Immature natural killer cell (primary cell): ENCODE data around the gene PKDREJ. TPM values are rescaled to one million over a fixed set of nuclear protein-coding genes. Genes with fewer than 3 reads are reported as not detected.
A peak's percentile ranks its signal among the peaks of the same experiment; 100 is the strongest.
"Not testable (repeated sequence)": the region's sequence is repeated elsewhere in the genome, so short reads cannot be mapped to it uniquely, and the experiment has no call there.

Source experiments
- DNase-seq, 3 donors: peaks; one replicate each; pipeline ENCODE4 v3.0.0; 2022; ENCODE audit warnings: mixed read lengths in 1 of 3
- H3K27ac Mint-ChIP-seq, 6 donors: one replicate each; pipeline ENCODE4 v1.8.0; 2020; ENCODE audit warnings: mixed read lengths in 6 of 6, mild to moderate bottlenecking in 5 of 6, inconsistent platforms in 4 of 6, moderate library complexity in 3 of 6
- H3K27me3 Mint-ChIP-seq, 3 donors: one replicate each; pipeline ENCODE4 v1.8.0; 2020 to 2021; ENCODE audit warnings: low read depth in 3 of 3, mild to moderate bottlenecking in 3 of 3, mixed read lengths in 3 of 3, moderate library complexity in 3 of 3, inconsistent platforms in 1 of 3
- H3K36me3 Mint-ChIP-seq, 3 donors: one replicate each; pipeline ENCODE4 v1.8.0; 2020; ENCODE audit warnings: mixed read lengths in 3 of 3, inconsistent platforms in 2 of 3, mild to moderate bottlenecking in 2 of 3
- H3K4me1 Mint-ChIP-seq, 2 donors: one replicate each; pipeline ENCODE4 v1.8.0; 2020; ENCODE audit warnings: inconsistent platforms in 2 of 2, mild to moderate bottlenecking in 2 of 2, mixed read lengths in 2 of 2, moderate library complexity in 1 of 2
- H3K4me3 Mint-ChIP-seq, 5 donors: one replicate each; pipeline ENCODE4 v1.8.0; 2020; ENCODE audit warnings: mild to moderate bottlenecking in 5 of 5, mixed read lengths in 5 of 5, inconsistent platforms in 3 of 5, moderate library complexity in 3 of 5
- H3K9me3 Mint-ChIP-seq, 6 donors: one replicate each; pipeline ENCODE4 v1.8.0; 2020; ENCODE audit warnings: mild to moderate bottlenecking in 6 of 6, mixed read lengths in 6 of 6, inconsistent platforms in 4 of 6, moderate library complexity in 3 of 6
- polyA plus RNA-seq, 3 donors: library from polyadenylated mRNA; unstranded; fragments of 300-500 nt; fragmentation: Illumina TruSeq; gene quantifications; one replicate each; pipeline ENCODE4 v1.2.3, GENCODE V29; 2021

PKDREJ gene
- polyA plus RNA-seq, 3 donors from 2014 or later: 0.20 to 0.59 TPM; not detected in 1

DNA sequence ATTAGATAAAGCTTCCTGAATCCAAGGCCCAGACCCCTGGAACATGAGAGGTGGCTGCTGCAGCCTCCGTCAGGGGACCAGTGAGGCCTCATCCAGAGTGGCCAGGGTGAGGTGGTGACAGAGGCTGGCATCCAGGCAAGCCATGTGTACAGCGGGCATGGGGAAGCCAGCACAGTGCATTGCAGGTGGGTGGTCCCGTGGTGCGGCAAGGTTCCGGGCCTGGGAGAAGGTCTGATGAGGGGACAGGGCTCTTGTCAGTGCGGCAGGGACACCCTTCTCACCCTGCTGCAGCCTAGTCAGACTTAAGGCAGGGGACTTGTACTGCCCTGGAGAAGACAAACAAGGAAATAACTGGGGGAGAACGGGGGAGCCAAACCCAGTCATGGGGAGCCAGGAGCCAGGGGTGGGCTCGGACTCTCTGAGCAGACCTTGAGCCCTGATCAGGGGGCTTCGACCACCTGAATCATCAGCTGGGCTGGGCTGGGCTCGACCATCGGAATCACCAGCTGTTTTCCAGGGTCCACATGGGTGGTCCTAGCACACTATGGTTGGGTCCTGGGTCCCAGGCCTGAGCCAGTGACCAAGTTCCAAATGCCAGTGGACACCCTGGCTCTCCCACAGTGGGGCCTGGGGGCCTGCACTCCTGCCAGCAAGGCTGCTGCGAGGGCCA is 9.8 kb upstream of the PKDREJ start:
- H3K4me1 Mint-ChIP-seq: peaks cover 52 to 56% of the 10 kb centered on the region in 2 donors
- DNase-seq: no peak
- peaks cover 18 to 45% (median 38%) of the 10 kb centered on the region in 3 donors for H3K36me3 Mint-ChIP-seq
- H3K4me3 Mint-ChIP-seq: no peak overlapping the region
- peak overlapping the region in 2 of 6 donors; percentile 34 to 40 for H3K27ac Mint-ChIP-seq
- no peaks in the 10 kb centered on the region for H3K9me3 Mint-ChIP-seq
- H3K27me3 Mint-ChIP-seq: peaks cover 0 to 7% (median 0%) of the 10 kb centered on the region in 3 donors

DNA sequence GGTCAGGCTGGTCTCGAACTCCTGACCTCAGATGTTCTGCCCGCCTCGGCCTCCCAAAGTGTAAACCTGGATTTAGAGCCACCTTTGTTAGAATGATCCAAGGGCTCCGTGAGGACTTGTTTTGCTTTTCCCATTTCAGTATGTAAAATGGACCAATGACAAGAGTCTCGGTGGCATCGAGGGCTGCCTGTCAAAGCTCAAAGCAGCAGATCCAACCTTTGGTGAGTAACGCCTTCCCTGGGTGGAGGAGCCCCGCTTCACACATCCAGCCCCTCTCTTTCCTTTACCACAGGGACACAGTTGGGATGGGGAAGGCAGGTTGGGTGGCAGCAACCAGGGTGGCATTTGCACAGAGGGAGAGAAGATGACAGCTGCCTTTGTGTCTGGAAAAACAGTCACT is 9.1 kb upstream of the PKDREJ start:
- peak overlapping the region in 1 of 6 donors; percentile 34 for H3K27ac Mint-ChIP-seq
- peaks cover 50 to 54% of the 10 kb centered on the region in 2 donors for H3K4me1 Mint-ChIP-seq

DNA sequence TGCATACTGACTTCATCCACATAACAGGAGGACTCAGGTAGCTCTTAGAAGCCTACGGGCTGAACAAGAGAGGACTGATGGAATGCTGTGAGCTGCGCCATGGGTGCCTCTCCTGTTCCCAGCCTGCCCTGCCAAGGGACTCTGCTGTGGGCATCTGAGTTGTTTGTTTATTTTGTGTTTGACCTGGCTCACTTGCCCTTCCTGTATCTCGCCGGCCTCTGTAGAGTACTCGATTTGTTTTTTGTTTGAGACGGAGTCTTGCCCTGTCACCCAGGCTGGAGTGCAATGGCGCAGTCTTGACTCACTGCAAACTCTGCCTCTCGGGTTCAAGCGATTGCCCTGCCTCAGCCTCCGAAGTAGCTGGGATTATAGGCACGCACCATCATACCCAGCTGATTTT is 6.4 kb upstream of the PKDREJ start:
- DNase-seq: no peak
- Mint-ChIP-seq H3K27ac (peak overlapping the region in 5 of 6 donors; percentile 29 to 88 (median 81)), H3K4me1 (peaks cover 55 to 57% of the 10 kb centered on the region in 2 donors), H3K9me3 (no peaks in the 10 kb centered on the region), H3K27me3 (peaks cover 0 to 5% (median 2%) of the 10 kb centered on the region in 3 donors), H3K4me3 (peak overlapping the region; percentile 87 to 93 (median 93)), H3K36me3 (peaks cover 0 to 19% (median 10%) of the 10 kb centered on the region in 3 donors)

More for the DNA sequence above, 9.1 kb upstream of the PKDREJ start:
- no peak overlapping the region for H3K4me3 Mint-ChIP-seq
- no peaks in the 10 kb centered on the region for H3K9me3 Mint-ChIP-seq
- DNase-seq: no peak
- H3K27me3 Mint-ChIP-seq: peaks cover 0 to 5% (median 4%) of the 10 kb centered on the region in 3 donors
- H3K36me3 Mint-ChIP-seq: peaks cover 14 to 38% (median 31%) of the 10 kb centered on the region in 3 donors

DNA sequence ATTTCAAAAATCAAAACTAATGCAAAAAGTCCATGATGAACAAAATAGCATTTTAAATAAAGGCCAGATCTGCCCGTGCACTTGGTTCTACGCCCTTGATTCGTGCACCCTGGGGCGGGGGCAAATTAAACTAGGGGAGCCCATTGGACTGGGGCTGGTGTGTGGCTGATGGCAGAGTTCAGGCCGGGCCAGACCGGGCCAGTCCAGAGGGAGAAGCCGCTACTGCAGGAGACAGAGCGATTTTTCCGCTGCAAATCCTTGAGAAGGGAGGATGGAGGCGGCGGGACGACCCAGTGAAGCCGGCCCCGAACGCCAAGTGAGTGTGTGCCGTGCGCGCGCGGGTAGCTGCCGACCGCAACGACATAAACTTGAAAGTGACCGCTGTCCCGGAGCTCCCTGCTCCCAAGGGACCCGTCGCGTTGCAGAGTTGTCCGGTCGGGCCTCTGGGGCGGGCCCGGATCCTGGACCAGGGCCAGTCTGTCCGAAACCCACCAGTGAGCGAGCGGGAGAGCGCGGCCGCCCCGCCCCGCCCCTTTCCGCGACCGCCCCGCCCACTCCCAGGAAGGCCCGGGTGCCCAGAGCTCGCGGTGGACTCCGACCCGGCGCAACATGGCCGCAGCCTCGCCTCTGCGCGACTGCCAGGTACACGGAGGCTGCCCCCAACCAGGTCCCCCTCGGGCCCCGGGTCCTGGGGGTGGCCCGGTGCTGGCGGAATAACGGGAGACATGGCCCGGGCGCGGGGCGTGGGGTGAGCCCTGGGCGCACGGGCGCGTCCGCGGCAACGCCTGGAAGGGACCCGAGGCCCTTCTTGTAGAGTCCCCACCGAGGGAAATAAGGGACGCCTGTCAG is 4.5 kb upstream of the PKDREJ start, which contains the start of gene TTC38:
TSS of gene TTC38 (plus strand) at position 578 of the 849 bp plus-strand sequence. CDS start at position 610, 32 bp downstream.
- Mint-ChIP-seq H3K27ac (peak within 1 kb of the TSS; percentile 79 to 91 (median 86)), H3K36me3 (peaks cover 0 to 10% (median 9%) of the 10 kb centered on the region in 3 donors), H3K27me3 (peaks cover 0 to 5% (median 4%) of the 10 kb centered on the region in 3 donors), H3K9me3 (no peaks in the 10 kb centered on the region), H3K4me3 (peak within 1 kb of the TSS; percentile 87 to 93 (median 93)), H3K4me1 (peaks cover 67 to 68% of the 10 kb centered on the region in 2 donors)
- DNase-seq: peak; percentile 61 to 65 (median 62)

DNA sequence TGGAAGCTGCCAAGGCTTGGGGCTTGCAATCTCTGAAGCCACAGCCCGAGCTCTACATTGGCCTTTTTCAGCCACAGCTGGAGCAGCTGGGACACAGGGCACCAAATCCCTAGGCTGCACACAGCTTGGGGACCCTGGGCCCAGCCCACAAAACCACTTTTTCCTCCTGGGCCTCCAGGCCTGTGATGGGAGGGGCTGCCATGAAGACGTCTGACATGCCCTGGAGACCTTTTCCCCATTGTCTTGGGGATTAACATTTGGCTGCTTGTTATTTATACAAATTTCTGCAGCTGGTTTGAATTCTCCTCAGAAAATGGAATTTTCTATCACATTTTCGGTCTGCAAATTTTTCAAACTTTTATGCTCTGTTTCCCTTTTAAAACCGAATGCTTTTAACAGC is 2.5 kb upstream of the PKDREJ start:
- H3K4me1 Mint-ChIP-seq: peaks cover 73 to 82% of the 10 kb centered on the region in 2 donors
- not testable (repeated sequence) for DNase-seq, H3K9me3 Mint-ChIP-seq, H3K27me3 Mint-ChIP-seq
- peaks cover 0 to 10% (median 3%) of the 10 kb centered on the region in 3 donors for H3K36me3 Mint-ChIP-seq
- peak overlapping the region; percentile 18 to 79 (median 41) for H3K4me3 Mint-ChIP-seq
- H3K27ac Mint-ChIP-seq: peak overlapping the region in 2 of 6 donors; percentile 62 to 70

DNA sequence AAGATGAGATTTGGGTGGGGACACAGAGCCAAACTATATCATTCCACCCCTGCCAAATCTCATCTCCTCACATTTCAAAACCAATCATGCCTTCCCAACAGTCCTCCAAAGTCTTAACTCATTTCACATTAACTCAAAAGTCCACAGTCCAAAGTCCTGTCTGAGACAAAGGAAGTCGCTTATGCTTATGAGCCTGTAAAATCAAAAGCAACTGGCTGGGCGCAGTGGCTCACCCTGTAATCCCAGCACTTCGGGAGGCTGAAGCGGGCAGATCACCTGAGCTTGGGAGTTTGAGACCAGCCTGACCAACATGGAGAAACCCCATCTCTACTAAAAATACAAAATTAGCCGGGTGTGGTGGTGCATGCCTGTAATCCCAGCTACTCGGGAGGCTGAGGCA is 1.4 kb upstream of the PKDREJ start:
- H3K27ac Mint-ChIP-seq: peak overlapping the region in 5 of 6 donors; percentile 51 to 89 (median 83)
- H3K4me1 Mint-ChIP-seq: peaks cover 63 to 72% of the 10 kb centered on the region in 2 donors
- not testable (repeated sequence) for H3K36me3 Mint-ChIP-seq, H3K27me3 Mint-ChIP-seq, H3K9me3 Mint-ChIP-seq, DNase-seq
- peak overlapping the region in 4 of 5 donors; percentile 68 to 86 (median 80) for H3K4me3 Mint-ChIP-seq

DNA sequence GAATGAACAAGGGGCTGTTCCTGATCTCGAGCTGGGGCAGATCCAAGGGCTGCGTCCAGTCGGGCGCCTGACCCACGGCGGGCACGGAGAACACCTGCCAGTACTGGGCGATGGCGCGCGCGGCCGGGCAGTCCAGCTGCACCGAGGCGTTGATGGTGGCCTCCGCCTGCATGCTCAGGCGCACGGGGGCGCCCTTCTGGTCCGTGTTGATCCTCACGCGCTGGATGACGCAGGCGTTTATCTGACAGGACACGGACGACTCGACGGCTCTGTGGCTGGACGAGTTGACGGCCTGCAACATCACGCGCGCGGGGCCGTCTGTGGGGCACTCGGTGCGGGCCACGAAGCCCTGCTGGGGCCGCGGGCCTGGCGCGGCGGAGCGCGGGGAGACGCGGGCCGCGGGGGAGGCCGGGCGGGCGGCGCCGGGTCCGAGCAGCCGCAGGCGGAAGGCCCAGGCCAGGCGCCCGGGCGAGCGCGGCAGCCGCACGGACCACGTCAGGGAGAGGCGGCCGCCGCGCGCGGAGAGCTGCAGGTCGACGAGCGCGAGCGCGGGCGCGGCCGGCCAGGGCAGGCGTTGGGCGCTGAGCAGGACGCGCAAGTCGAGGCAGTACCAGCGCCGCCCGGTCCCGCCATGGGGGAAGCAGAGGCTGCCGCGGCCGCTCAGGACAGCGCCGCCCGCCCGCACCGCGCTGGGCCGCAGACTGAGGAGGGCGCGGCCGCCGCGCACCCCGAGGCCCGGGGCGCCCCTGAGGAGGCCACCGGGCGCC is 511 bp downstream of the PKDREJ start:
- peak overlapping the region in 5 of 6 donors; percentile 76 to 89 (median 80) for H3K27ac Mint-ChIP-seq

DNA sequence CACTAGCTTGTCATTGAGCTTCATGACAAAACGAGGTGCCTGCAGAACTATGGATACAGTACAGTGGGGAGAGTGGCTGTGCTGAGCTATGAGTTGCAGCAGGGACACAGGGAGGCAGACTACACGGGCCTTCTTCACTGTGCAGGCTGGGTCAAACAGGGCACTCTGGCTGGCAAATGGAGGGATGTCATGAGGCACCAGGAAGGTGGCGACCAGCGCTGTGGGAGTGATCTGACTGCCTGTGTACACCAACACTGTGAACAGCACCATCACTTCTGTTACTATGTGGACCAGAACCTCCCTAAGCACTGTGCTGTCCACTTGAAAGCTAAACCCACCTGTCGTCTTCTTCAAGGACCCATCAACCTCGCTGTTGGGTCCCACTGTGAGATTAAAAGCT is 3.1 kb downstream of the PKDREJ start:
- peaks cover 0 to 3% (median 0%) of the 10 kb centered on the region in 3 donors for H3K36me3 Mint-ChIP-seq
- H3K4me3 Mint-ChIP-seq: no peak overlapping the region
- H3K9me3 Mint-ChIP-seq: no peaks in the 10 kb centered on the region
- H3K27ac Mint-ChIP-seq: no peak overlapping the region
- DNase-seq: no peak
- H3K27me3 Mint-ChIP-seq: peaks cover 2 to 9% (median 2%) of the 10 kb centered on the region in 3 donors
- peaks cover 27 to 33% of the 10 kb centered on the region in 2 donors for H3K4me1 Mint-ChIP-seq

More for the DNA sequence above, 511 bp downstream of the PKDREJ start:
- peaks cover 49 to 58% of the 10 kb centered on the region in 2 donors for H3K4me1 Mint-ChIP-seq
- no peaks in the 10 kb centered on the region for H3K9me3 Mint-ChIP-seq
- H3K36me3 Mint-ChIP-seq: no peaks in the 10 kb centered on the region
- H3K4me3 Mint-ChIP-seq: peak overlapping the region; percentile 70 to 86 (median 76)
- peak; percentile 81 to 82 (median 82) for DNase-seq
- peaks cover 2 to 7% (median 7%) of the 10 kb centered on the region in 3 donors for H3K27me3 Mint-ChIP-seq

DNA sequence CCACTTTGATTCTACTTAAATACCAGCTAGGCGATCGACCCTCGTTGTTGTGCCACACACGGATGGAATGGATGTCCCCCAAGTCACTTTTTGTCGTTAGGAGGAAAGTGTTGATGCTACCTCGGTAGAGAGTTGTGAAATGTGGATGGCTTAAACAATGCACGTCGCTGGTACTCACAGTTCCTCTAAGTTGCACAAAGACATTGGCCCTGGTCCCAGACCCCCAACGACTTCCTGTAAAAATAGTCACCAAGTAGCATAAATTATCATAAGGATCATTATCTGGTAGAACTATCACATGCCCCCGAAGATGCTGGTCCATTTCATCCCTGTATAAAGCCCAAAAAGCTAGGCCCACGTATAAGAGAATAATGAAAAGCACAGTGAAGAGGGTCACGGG is 3.8 kb downstream of the PKDREJ start:
- Mint-ChIP-seq H3K4me3 (no peak overlapping the region), H3K4me1 (peaks cover 21 to 28% of the 10 kb centered on the region in 2 donors), H3K27me3 (peaks cover 2 to 9% (median 2%) of the 10 kb centered on the region in 3 donors), H3K27ac (no peak overlapping the region), H3K36me3 (peaks cover 0 to 3% (median 0%) of the 10 kb centered on the region in 3 donors), H3K9me3 (no peaks in the 10 kb centered on the region)
- no peak for DNase-seq

DNA sequence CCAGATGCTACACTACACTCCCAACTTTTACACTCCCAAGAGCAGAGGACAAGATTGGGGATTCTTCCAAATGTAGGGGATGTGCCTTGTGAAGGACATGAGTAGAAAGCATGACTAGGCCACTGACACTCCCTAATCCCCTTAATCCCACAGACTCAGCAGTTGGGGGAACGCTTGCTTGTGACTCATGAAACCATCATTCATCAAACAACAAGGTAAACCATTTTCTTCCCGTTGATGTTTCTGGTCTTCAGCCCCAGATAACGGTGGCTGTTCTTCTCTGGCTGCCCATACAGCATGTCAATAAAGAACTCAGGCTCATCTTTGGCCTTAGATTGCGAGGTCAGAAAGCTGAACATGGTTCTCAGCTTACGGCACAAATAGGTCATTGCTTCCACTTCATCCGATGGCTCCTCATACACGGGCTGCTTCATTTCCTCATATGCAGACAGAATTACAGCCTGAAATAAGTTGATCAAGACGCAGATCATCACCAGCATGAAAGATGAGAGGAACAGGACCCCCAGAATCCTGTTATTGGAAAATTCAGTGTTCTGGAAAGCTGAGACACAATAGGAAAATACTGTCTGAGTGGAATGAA is 6.7 kb downstream of the PKDREJ start:
- no peak overlapping the region for H3K4me3 Mint-ChIP-seq
- no peaks in the 10 kb centered on the region for H3K9me3 Mint-ChIP-seq
- H3K27ac Mint-ChIP-seq: no peak overlapping the region
- peaks cover 9 to 25% of the 10 kb centered on the region in 2 donors for H3K4me1 Mint-ChIP-seq
- DNase-seq: no peak
- peaks cover 0 to 3% (median 0%) of the 10 kb centered on the region in 3 donors for H3K36me3 Mint-ChIP-seq
- H3K27me3 Mint-ChIP-seq: peaks cover 2 to 4% (median 2%) of the 10 kb centered on the region in 3 donors

DNA sequence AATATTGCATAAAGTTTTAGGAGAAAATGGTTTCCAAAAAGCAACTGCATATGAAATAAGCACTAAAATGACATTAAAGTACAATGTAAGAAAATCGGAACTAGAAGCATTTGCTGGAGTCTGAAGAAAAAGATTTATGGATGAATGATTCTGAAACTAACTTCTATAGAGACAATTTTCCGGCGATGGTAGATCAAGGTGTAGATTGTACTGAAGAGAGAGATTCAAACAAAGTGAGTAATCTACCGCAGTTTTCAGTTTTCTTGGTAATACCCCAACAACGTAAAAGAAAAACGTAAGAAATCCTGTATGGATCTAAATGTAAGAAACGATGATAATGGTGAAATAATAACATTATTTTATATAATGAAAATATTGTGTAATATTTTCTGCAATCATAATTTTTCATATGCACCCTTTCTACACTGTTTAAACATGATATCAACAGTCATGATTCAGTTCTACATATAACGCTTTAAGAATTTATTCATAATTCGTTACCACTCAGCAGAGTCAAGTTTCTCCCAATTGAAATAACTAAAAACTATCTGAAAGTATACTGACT is 11.2 kb downstream of the PKDREJ start:
- H3K4me3 Mint-ChIP-seq: peak overlapping the region in 3 of 5 donors; percentile 76 to 80 (median 77)
- peaks cover 24 to 35% of the 10 kb centered on the region in 2 donors for H3K4me1 Mint-ChIP-seq
- no peak for DNase-seq
- no peaks in the 10 kb centered on the region for H3K36me3 Mint-ChIP-seq
- peaks cover 0 to 21% (median 0%) of the 10 kb centered on the region in 3 donors for H3K27me3 Mint-ChIP-seq
- H3K9me3 Mint-ChIP-seq: no peaks in the 10 kb centered on the region
- peak overlapping the region in 4 of 6 donors; percentile 72 to 77 (median 74) for H3K27ac Mint-ChIP-seq

DNA sequence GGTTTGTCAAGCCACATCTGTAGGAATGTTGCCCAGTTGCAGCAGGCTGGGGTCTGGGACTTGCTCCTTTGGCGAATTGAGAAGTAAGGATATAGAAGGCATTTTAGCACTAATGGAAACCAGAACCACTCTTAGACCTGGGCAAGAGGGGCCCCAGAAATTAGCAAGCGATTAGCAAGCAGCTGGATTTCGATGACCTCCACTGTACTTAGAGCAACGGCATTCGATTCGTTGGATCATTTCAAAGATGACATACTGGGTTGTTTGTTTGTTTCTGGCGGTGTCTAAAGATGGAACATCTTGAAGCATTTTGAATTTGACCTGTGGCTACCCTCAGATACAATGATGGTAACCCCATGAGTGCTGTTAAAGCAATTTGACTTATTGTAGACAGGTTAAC is 11.9 kb downstream of the PKDREJ start:
- H3K9me3 Mint-ChIP-seq: no peaks in the 10 kb centered on the region
- DNase-seq: no peak
- H3K4me3 Mint-ChIP-seq: peak overlapping the region; percentile 76 to 85 (median 80)
- peak overlapping the region; percentile 72 to 92 (median 75) for H3K27ac Mint-ChIP-seq
- peaks cover 0 to 3% (median 0%) of the 10 kb centered on the region in 3 donors for H3K36me3 Mint-ChIP-seq
- peaks cover 24 to 35% of the 10 kb centered on the region in 2 donors for H3K4me1 Mint-ChIP-seq
- H3K27me3 Mint-ChIP-seq: peaks cover 0 to 21% (median 0%) of the 10 kb centered on the region in 3 donors
